GM12864 (cell line): Measurements from ENCODE around the gene FUOM.
"Not testable (repeated sequence)": the region's sequence is repeated elsewhere in the genome, so short reads cannot be mapped to it uniquely, and the experiment has no call there.

Experiments
- DNase-seq: peaks from one replicate; pipeline ENCODE4 v3.0.0-alpha.2; 2011; ENCODE audit warnings: low read depth
- H3K4me3 ChIP-seq: 2 replicates; pipeline ENCODE4 v1.5.1; 2011; ENCODE audit warnings: mild to moderate bottlenecking, low read depth, low read length, control low read depth
- TF ChIP-seq, protein P1 (sequence below): IDR thresholded peaks from 2 replicates; pipeline ENCODE4 v1.5.1; 2011; ENCODE audit warnings: low read depth, mild to moderate bottlenecking, moderate library complexity, low read length, control low read depth, inconsistent platforms; ENCODE audit errors: missing control alignments

The FUOM gene

DNA sequence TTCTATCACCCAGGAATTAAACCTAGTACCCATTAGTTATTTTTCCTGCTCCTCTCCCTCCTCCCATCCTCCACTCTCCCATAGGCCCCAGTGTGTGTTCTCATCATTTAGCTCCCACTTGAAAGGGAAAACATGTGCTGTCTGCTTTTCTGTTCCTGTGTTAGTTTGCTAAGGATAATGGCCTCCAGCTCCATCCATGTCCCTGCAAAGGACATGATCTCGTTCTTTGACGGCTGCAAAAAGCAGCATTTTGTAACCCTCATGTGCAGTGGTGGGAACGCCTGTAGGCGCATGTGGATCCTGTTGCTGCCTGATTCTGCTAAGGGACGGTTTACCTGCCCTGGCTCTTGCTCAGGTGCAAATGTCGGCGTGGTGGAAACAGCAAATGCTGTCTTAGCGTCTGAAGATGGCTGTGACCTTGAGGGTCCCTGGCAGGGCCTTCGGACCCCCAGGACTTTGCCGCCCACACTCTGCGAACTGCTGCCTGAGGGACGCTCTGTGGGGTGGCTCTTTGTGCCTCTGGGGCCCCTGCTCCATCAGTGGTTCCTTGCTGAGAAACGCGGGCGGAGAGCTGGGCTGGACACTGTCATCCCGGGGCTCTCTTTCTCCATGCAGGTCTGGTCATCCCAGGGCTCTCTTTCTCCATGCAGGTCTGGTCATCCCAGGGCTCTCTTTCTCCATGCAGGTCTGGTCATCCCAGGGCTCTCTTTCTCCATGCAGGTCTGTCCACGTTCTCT, 30.6 kb upstream of the FUOM start:
- DNase-seq: no peak
- peak overlapping the region; percentile 73 for H3K4me3 ChIP-seq
- TF ChIP-seq, protein P1, sequence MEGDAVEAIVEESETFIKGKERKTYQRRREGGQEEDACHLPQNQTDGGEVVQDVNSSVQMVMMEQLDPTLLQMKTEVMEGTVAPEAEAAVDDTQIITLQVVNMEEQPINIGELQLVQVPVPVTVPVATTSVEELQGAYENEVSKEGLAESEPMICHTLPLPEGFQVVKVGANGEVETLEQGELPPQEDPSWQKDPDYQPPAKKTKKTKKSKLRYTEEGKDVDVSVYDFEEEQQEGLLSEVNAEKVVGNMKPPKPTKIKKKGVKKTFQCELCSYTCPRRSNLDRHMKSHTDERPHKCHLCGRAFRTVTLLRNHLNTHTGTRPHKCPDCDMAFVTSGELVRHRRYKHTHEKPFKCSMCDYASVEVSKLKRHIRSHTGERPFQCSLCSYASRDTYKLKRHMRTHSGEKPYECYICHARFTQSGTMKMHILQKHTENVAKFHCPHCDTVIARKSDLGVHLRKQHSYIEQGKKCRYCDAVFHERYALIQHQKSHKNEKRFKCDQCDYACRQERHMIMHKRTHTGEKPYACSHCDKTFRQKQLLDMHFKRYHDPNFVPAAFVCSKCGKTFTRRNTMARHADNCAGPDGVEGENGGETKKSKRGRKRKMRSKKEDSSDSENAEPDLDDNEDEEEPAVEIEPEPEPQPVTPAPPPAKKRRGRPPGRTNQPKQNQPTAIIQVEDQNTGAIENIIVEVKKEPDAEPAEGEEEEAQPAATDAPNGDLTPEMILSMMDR: no peak

DNA sequence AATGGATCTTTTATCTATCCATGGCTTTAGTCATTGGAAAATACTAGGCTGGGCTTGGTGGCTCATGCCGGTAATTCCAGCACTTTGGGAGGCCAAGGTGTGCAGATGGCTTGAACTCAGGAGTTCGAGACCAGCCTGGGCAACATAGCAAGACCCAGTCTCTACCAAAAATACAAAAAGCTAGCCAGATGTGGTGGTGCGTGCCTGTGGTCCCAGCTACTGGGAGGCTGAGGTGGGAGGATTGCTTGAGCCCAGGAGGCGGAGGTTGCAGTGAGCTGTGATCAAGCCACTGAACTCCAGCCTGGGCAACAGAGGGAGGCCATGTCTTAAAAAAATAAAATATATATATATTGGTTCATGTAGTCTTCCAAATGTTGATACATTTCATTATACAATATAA, 29.1 kb upstream of the FUOM start:
- DNase-seq, H3K4me3 ChIP-seq: not testable (repeated sequence)

DNA sequence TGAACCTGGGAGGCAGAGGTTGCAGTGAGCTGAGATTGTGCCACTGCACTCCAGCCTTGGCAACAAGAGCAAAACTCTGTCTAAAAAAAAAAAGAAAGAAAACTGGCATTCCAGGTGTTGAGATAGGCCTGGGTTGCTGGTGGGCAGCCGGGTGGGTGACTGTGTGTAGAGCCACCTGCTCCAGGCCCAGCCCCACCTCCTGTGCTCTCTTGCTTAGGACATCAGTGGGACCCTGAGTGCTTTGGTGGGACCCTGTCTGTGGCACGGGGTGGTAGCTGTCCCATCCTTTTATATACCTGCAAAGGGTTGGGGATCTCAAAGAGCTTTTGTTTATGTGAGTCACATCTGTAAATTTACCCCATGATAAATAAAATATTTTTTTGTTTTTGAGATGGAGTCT, 27.4 kb upstream of the FUOM start:
- no peak overlapping the region for H3K4me3 ChIP-seq
- no peak for DNase-seq
- TF ChIP-seq, protein P1: no peak

DNA sequence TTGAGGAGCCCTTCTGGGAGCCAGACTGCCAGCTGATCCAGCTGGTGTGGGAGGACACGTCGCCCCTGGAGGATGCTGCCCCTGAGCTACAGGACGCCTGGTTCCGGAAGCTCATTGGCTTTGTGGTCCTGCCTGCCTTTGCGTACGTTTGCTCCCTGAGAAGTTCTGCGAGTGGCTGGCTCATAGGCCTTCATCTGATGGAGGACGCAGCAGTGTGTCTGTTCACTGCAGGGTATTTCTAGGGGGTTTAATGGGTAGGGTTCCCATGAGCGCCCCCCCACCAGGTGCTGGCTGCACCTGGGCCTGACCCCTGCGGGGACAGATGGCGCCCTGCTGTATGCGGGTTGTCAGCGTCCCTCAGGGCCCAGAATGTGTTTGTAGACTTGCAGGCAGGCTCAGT, 26.3 kb upstream of the FUOM start:
- no peak for DNase-seq
- TF ChIP-seq, protein P1: no peak
- H3K4me3 ChIP-seq: no peak overlapping the region

DNA sequence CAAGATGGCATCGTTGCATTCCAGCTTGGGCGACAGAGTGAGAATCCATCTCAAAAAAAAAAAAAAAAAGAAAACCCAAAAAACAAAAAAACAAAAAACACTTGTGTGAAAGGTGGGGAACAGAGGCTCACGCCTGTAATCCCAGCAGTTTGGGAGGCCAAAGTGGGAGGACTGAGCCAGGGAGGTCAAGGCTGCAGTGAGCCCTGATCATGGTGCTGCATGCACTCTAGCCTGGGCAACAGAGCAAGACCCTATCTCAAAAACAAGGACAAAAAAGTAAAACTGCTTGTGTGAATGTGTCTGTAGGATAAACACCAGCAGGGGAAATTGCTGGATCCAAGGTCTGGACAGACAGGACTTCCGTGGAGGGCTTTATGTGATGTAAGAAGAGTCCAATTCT, 25.7 kb upstream of the FUOM start:
- no peak for DNase-seq
- TF ChIP-seq, protein P1: no peak
- H3K4me3 ChIP-seq: no peak overlapping the region

DNA sequence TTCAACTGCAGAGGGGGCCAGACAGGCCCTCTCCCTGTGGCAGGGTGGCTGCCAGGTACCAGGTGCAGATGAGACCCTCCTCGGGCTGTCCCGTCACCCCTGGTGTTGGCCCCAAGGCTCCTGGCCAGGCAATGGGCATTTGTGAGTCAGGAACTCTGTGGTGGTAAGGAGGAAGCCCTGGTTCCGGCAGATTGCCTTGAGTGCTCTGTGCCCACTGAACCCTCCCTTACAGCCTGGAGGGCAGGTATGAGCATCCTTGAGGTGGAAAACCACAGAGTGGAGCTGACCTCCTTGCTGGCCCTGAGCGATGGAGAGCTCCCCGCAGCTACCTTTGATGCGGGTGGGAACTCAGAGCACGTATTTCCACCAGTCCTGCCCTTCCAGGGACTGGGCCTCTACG, 23.2 kb upstream of the FUOM start:
- no peak overlapping the region for H3K4me3 ChIP-seq
- TF ChIP-seq, protein P1: no peak
- DNase-seq: no peak

DNA sequence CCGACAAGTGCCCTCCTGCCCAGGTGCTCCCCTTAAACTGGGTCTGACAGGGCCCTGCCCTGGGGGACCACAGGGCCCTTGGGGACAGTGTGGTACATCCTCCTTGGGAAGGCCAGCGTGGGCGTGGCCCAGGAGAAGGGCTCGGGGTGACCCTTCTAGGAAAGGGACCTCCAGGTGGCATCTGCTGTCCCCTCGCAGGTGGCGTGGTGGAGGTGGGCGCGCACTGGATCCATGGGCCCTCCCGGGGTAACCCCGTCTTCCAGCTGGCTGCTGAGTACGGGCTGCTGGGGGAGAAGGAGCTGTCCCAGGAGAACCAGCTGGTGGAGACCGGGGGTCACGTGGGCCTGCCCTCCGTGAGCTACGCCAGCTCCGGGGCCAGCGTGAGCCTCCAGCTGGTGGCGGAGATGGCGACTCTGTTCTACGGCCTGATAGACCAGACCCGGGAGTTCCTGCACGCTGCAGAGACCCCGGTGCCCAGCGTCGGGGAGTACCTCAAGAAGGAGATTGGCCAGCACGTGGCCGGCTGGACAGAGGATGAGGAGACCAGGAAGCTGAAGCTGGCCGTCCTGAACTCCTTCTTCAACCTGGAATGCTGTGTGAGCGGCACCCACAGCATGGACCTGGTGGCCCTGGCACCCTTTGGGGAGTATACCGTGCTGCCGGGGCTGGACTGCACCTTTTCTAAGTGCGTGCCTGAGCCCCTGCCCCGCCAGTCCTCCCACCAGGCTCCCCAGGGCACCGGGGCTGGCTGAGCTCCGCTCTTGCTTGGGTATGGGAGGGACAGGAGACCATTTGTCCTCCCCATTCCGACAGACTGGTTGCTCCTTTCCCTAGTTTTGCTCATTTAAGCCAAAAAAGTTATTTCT, 22.2 kb upstream of the FUOM start:
- peak overlapping the region; percentile 75 for H3K4me3 ChIP-seq
- no peak for DNase-seq
- TF ChIP-seq, protein P1: no peak
